ENCODE measurements around the gene YIPF1.
"Not testable (repeated sequence)": the region's sequence is repeated elsewhere in the genome, so short reads cannot be mapped to it uniquely, and the experiment has no call there.

Gene YIPF1

DNA sequence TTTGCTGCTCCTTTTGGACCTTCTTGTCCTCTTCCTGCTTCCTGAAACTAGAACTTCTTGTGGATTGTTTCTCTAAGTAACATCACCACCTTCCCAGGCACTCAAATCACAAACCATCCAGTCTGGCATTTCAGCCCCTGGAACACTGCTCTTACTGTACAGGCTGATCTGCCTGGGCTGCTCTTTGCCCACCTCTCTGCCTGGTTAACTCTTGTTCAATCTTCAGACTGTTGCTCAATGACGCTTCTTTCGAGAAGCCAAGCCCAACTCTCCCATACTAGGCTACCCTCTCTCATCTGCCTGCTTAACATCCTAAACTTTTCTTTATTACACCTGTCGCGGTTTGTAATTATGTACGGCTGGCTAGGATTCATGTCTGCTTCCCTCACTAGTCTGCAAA, 5.0 kb upstream of the YIPF1 start:
- DNase-seq = no peak

GRCh38 chr1:53893999-53894636, 4.5 kb upstream of the YIPF1 start, which contains the start of gene DIO1:
DIO1 (plus strand) TSS chr1:53894187; CDS start chr1:53894211, 24 bp downstream.
- no peak for DNase-seq

GRCh38 chr1:53892911-53893310, 3.3 kb upstream of the YIPF1 start:
- DNase-seq = no peak

- no peak for DNase-seq
These were observed 2.1 kb upstream of the YIPF1 start for GRCh38 chr1:53891678-53892077.

- no peak for DNase-seq
These were observed 1.4 kb upstream of the YIPF1 start for GRCh38 chr1:53891018-53891417.

GRCh38 chr1:53890522-53890941, 935 bp upstream of the YIPF1 start:
- DNase-seq = no peak

- DNase-seq = no peak
These were observed 916 bp downstream of the YIPF1 start for GRCh38 chr1:53888681-53889080.

GRCh38 chr1:53883600-53883999, 6.0 kb downstream of the YIPF1 start:
- DNase-seq = not testable (repeated sequence)

DNA sequence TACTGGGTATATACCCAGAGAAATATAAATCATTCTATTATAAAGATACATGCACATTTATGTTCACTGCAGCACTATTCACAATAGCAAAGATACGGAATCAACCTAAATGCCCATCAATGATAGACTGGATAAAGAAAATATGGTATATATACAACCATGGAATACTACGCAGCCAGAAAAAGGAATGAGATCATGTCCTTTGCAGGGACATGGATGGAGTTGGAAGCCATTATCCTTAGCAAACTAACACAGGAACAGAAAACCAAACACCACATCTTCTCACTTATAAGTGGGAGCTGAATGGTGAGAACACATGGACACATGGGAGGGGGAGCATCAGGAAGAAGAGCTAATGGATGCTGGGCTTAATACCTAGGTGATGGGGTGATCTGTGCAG, 7.7 kb downstream of the YIPF1 start:
- DNase-seq = not testable (repeated sequence)

GRCh38 chr1:53878492-53879105, 11.0 kb downstream of the YIPF1 start:
- DNase-seq = peak; percentile 46

- not testable (repeated sequence) for DNase-seq
These were observed 14.4 kb downstream of the YIPF1 start for GRCh38 chr1:53875150-53875549.

DNA sequence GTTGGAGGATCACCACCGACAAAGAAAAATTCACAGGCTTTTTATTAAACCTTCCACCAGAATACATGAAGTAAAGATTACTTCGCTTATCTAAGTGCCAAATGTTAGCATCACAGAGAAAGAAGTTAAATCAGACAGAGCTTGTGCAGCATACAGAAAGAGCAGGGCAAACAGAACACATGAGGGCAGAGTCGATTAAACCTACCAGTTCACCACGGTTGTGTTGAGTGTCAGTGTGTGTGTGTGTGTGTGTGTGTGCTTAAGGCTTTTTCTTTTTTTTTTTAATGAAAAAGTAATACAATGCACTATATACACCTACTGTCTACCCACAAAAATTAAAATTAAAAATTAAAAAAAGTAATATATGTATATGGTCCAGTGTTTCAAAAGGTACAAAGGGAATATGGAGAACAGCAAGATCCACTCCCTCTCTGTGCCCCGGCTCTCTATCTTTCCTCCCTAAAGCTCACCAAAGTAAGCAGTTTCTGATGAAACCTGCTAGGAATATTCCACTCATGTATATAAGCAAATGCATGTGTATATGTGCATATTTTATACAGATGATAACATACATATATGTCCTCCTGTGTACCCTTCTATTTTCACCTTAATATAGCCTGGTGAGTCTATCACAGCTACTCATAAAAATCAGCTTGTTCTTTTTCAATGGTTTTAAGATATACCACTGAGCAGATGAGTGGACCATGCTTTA, 17.7 kb downstream of the YIPF1 start:
- no peak for DNase-seq

- DNase-seq = peak; percentile 5
These were observed 18.4 kb downstream of the YIPF1 start for GRCh38 chr1:53871221-53871620.

GRCh38 chr1:53869454-53870117, 20.0 kb downstream of the YIPF1 start:
- no peak for DNase-seq

DNA sequence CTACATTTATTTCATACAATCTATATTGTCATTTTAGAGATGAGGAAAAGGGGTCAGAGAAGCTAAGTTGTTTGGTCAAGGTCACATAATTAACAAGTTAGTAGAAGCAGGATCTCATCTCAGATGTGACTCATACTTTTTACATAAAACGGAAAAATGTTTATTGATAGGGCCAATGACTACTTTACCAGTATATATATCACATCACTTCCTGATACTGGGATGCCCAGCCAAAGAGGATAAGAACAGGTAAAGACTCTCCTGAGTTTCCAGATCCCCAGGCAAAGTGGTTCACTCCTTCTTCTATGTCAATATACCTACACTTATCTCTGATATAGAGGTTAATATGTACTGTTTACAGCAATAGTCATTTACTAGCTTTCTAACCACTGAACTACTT, 21.0 kb downstream of the YIPF1 start:
- DNase-seq = no peak

DNA sequence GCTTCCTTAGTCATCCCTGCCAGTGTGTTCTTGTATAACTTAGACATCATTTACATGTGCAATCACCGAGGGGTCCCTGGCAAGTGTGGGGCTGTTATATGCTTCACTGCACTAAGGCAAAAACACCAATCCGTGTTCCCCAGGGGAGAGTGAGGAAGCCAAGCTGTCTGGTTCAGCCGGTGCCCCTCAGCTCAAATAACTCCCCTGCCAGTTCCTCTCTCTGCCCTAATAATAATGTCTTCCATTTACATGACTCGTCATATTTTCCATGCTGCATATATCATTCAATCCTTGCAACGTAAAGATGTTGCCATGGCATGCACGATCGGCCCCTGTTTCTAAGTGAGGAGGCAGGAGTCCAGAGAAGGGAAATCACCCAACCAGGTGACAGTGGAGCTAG, 27.1 kb downstream of the YIPF1 start:
- DNase-seq = no peak

DNA sequence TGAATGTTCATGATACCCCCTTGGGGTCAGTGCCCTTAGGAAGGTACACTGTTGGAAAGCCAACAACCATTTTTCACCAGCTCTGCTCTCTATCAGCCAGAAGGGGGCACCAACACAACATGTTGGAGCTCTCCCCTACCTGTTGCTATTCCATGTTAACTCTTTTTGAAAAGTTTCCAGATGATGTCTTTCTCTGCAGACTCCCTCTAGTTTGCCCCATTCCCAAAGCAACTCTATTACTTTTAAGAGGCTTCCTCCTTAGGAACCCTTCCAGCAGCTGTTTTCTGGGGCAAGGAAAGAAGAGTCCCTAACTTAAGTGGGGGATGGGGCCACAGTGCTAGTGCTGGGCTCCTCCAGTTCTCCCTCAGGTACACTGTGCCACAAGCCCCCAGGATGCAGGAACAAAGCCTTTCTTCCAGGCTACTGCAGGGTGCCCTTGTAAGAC, 28.6 kb downstream of the YIPF1 start:
- peak; percentile 56 for DNase-seq

DNA sequence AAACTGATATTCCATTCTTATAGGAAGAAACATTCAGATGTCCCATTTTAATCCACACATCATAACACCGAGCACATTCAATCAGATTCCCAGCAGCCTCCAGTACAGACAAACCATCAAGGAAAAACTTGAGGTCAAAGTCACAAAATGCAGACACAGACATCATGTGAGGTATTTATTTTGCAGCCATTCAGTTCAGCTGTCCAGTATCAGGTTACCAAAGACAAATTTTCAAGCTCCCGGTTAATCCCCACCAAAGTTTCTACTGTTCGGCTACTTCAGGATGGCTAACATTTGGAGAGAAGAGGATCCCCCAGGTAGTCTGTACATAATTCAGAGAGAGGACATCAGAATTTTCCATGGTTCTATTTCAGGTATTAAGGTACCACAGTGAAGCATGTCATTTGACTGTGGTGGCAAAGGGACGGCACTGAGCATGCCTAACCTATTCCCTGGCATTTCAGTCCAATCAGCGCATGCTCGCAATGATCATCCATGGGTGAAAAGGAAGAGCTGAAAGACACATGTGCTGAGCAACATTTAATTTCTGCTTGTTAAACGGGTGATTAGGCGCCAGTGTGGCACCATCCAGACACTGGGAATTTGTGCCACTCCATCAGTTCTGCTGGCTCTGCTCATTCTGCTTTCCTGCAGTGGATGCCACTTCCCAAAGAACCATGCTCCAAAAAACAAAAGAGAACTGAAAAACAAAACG, 37.9 kb downstream of the YIPF1 start:
- DNase-seq = no peak

DNA sequence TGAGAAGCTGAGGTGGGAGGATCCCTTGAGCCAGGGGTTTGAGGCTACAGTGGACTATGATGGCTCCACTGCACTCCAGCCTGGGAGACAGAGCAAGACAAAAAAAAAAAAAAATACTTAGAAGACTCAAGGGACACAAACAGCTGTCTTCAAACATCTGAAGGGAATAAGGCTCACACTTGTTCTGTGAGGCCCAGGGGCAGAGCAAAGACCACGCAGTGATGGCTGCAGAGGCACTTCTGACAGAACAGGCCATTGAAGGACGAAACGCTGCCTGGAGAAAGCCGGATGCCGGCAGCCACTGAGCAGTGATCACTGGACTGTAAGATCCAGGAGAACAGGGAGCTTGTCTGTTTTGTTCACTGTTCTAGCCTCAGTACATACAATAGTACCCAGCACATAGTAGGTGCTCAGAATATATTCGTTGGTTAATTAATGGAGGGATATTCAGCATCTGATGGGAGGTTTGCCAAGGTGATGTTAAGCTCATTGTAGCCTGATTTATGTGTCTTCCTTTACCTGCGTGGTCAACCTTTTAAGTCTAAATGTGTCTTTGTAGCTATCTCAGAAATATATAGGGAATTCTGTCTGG, 39.4 kb downstream of the YIPF1 start:
- no peak for DNase-seq

DNA sequence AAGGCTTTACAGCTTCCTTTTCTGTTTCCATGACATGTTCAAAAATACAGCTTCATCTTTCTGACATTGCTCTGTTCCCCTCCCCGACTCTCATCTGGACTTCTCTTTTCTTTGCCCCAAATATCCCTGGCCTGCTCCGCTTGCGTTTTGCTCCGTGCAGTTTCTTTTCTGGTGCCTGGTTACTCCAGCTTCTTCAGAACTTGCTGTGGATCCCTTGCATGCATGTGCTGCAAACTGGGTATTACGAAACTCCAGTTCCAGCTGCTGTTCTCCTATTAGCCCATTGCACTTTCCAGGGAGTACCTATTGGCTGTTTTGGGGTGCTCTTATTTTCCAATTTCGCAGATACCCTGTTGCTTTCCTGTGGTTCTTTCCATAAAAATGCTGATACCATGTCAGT, 41.6 kb downstream of the YIPF1 start:
- no peak for DNase-seq

- no peak for DNase-seq
These were observed 47.2 kb downstream of the YIPF1 start for GRCh38 chr1:53842347-53842746.

- no peak for DNase-seq
These were observed 51.0 kb downstream of the YIPF1 start for GRCh38 chr1:53838654-53838974.

All from fibroblast of skin of right quadriceps (primary cell).